Muscle layer of duodenum (tissue), 2 donors: ENCODE measurements around the gene ITPR1.

ENCODE experiments used
- H3K27ac ChIP-seq: one replicate; pipeline ENCODE4 v1.7.0; 2013; ENCODE audit warnings: mild to moderate bottlenecking, low read length
- H3K27me3 ChIP-seq: one replicate; pipeline ENCODE4 v1.7.0; 2013; ENCODE audit warnings: low read depth, mild to moderate bottlenecking, control low read depth, low read length
- H3K36me3 ChIP-seq, 2 donors: one replicate each; pipeline ENCODE4 v1.7.0; 2013; ENCODE audit warnings: low read length in 2 of 2, control low read depth in 1 of 2, mild to moderate bottlenecking in 1 of 2; ENCODE audit not compliant: insufficient read depth in 2 of 2, control insufficient read depth in 1 of 2
- H3K4me1 ChIP-seq, 2 donors: one replicate each; pipeline ENCODE4 v1.7.0; 2013; ENCODE audit warnings: low read length in 2 of 2, mild to moderate bottlenecking in 2 of 2, control low read depth in 1 of 2, moderate library complexity in 1 of 2; ENCODE audit not compliant: insufficient read depth in 2 of 2, control insufficient read depth in 1 of 2
- H3K4me3 ChIP-seq, 2 donors: one replicate each; pipeline ENCODE4 v1.7.0; 2013; ENCODE audit warnings: low read length in 2 of 2, low read depth in 1 of 2, mild to moderate bottlenecking in 1 of 2
- H3K9me3 ChIP-seq, 2 donors: one replicate each; pipeline ENCODE4 v1.7.0; 2013; ENCODE audit warnings: low read length in 2 of 2, control low read depth in 1 of 2, mild to moderate bottlenecking in 1 of 2; ENCODE audit not compliant: control insufficient read depth in 1 of 2
- donor health status: healthy.

Gene ITPR1

GRCh38 chr3:4786431-4786830 lies 293.3 kb downstream of the ITPR1 start:
- Histone ChIP-seq H3K36me3 (peaks cover 40 to 71% of the 10 kb centered on the region in 2 donors), H3K4me1 (no peaks in the 10 kb centered on the region), H3K27me3 (no peaks in the 10 kb centered on the region), H3K9me3 (no peaks in the 10 kb centered on the region), H3K27ac (no peak overlapping the region), H3K4me3 (no peak overlapping the region)

- H3K36me3 ChIP-seq: peaks cover 33 to 77% of the 10 kb centered on the region in 2 donors
Measured at GRCh38 chr3:4791358-4791757, 298.2 kb downstream of the ITPR1 start.

GRCh38 chr3:4793311-4793710 lies 300.2 kb downstream of the ITPR1 start:
- peaks cover 35 to 89% of the 10 kb centered on the region in 2 donors for H3K36me3 ChIP-seq
- H3K4me3 ChIP-seq: no peak overlapping the region
- no peaks in the 10 kb centered on the region for H3K27me3 ChIP-seq
- H3K9me3 ChIP-seq: peaks cover 5 to 7% of the 10 kb centered on the region in 2 donors
- no peaks in the 10 kb centered on the region for H3K4me1 ChIP-seq
- no peak overlapping the region for H3K27ac ChIP-seq

More at GRCh38 chr3:4791358-4791757, 298.2 kb downstream of the ITPR1 start:
- Histone ChIP-seq H3K4me1 (no peaks in the 10 kb centered on the region), H3K4me3 (no peak overlapping the region), H3K27ac (no peak overlapping the region), H3K9me3 (no peaks in the 10 kb centered on the region), H3K27me3 (no peaks in the 10 kb centered on the region)

GRCh38 chr3:4794331-4794730 lies 301.2 kb downstream of the ITPR1 start:
- H3K4me3 ChIP-seq: no peak overlapping the region
- H3K27ac ChIP-seq: no peak overlapping the region
- peaks cover 5 to 7% of the 10 kb centered on the region in 2 donors for H3K9me3 ChIP-seq
- H3K4me1 ChIP-seq: no peaks in the 10 kb centered on the region
- H3K36me3 ChIP-seq: peaks cover 33 to 79% of the 10 kb centered on the region in 2 donors
- H3K27me3 ChIP-seq: no peaks in the 10 kb centered on the region

- Histone ChIP-seq H3K36me3 (peaks cover 38 to 74% of the 10 kb centered on the region in 2 donors), H3K4me3 (no peak overlapping the region), H3K27ac (no peak overlapping the region), H3K9me3 (peaks cover 5 to 7% of the 10 kb centered on the region in 2 donors), H3K4me1 (no peaks in the 10 kb centered on the region), H3K27me3 (no peaks in the 10 kb centered on the region)
Measured at GRCh38 chr3:4794798-4795197, 301.6 kb downstream of the ITPR1 start.

- H3K4me1 ChIP-seq: no peaks in the 10 kb centered on the region
- H3K4me3 ChIP-seq: no peak overlapping the region
- peak overlapping the region; percentile 42 for H3K27ac ChIP-seq
- peaks cover 5 to 7% of the 10 kb centered on the region in 2 donors for H3K9me3 ChIP-seq
- H3K36me3 ChIP-seq: peaks cover 36 to 71% of the 10 kb centered on the region in 2 donors
- H3K27me3 ChIP-seq: no peaks in the 10 kb centered on the region
Measured at GRCh38 chr3:4795905-4796304, 302.8 kb downstream of the ITPR1 start.

GRCh38 chr3:4797201-4797705 lies 304.1 kb downstream of the ITPR1 start:
- H3K27ac ChIP-seq: no peak overlapping the region
- no peaks in the 10 kb centered on the region for H3K4me1 ChIP-seq
- peaks cover 30 to 69% of the 10 kb centered on the region in 2 donors for H3K36me3 ChIP-seq
- no peak overlapping the region for H3K4me3 ChIP-seq
- H3K9me3 ChIP-seq: peaks cover 5 to 7% of the 10 kb centered on the region in 2 donors
- no peaks in the 10 kb centered on the region for H3K27me3 ChIP-seq

GRCh38 chr3:4799266-4800256 lies 306.4 kb downstream of the ITPR1 start:
- Histone ChIP-seq H3K27ac (no peak overlapping the region), H3K36me3 (peaks cover 38 to 72% of the 10 kb centered on the region in 2 donors), H3K27me3 (no peaks in the 10 kb centered on the region), H3K4me1 (no peaks in the 10 kb centered on the region), H3K4me3 (no peak overlapping the region), H3K9me3 (peaks cover 5 to 7% of the 10 kb centered on the region in 2 donors)

GRCh38 chr3:4800595-4800994 lies 307.4 kb downstream of the ITPR1 start:
- Histone ChIP-seq H3K4me3 (no peak overlapping the region), H3K9me3 (peaks cover 5 to 7% of the 10 kb centered on the region in 2 donors), H3K36me3 (peaks cover 41 to 75% of the 10 kb centered on the region in 2 donors), H3K27ac (no peak overlapping the region), H3K27me3 (no peaks in the 10 kb centered on the region), H3K4me1 (no peaks in the 10 kb centered on the region)

GRCh38 chr3:4801892-4802291 lies 308.7 kb downstream of the ITPR1 start:
- Histone ChIP-seq H3K27ac (no peak overlapping the region), H3K4me1 (no peaks in the 10 kb centered on the region), H3K4me3 (no peak overlapping the region), H3K27me3 (no peaks in the 10 kb centered on the region), H3K9me3 (peaks cover 5% of the 10 kb centered on the region in 2 donors), H3K36me3 (peaks cover 38 to 73% of the 10 kb centered on the region in 2 donors)

- no peaks in the 10 kb centered on the region for H3K4me1 ChIP-seq
- no peaks in the 10 kb centered on the region for H3K27me3 ChIP-seq
- H3K9me3 ChIP-seq: no peaks in the 10 kb centered on the region
- H3K4me3 ChIP-seq: no peak overlapping the region
- peaks cover 34 to 68% of the 10 kb centered on the region in 2 donors for H3K36me3 ChIP-seq
- H3K27ac ChIP-seq: no peak overlapping the region
Measured at GRCh38 chr3:4802903-4803302, 309.8 kb downstream of the ITPR1 start.
